GM06990 (cell line): ENCODE results near the gene ZNF768.

Source experiments
- DNase-seq: peaks from one replicate; pipeline ENCODE4 v3.0.0-alpha.2; 2011; ENCODE audit not compliant: insufficient read length; ENCODE audit errors: extremely low read depth
- H3K27me3 ChIP-seq: replicated peaks from 2 replicates; pipeline ENCODE4 v1.6.0; 2011; ENCODE audit warnings: low read length; ENCODE audit not compliant: control insufficient read depth, insufficient read depth
- H3K36me3 ChIP-seq: 2 replicates; pipeline ENCODE4 v1.5.1; 2011; ENCODE audit warnings: low read length; ENCODE audit not compliant: control insufficient read depth, insufficient read depth
- H3K4me3 ChIP-seq: replicated peaks from 2 replicates; pipeline ENCODE4 v1.5.1; 2011; ENCODE audit warnings: low read depth, mild to moderate bottlenecking, control low read depth, low read length
- CTCF ChIP-seq: IDR thresholded peaks from 2 replicates; pipeline ENCODE4 v1.5.1; 2011; ENCODE audit warnings: low read length, control low read depth, mild to moderate bottlenecking, inconsistent platforms; ENCODE audit not compliant: insufficient read depth, poor library complexity, severe bottlenecking

Gene ZNF768

GRCh38 chr16:30519120-30520049 lies 7.0 kb downstream of the ZNF768 start:
- no peak for DNase-seq
- H3K27me3 ChIP-seq, result no peaks in the 10 kb centered on the region
- TF ChIP-seq CTCF, result no peak
- peaks cover 26% of the 10 kb centered on the region for H3K36me3 ChIP-seq
- H3K4me3 ChIP-seq, result no peak overlapping the region

GRCh38 chr16:30518552-30518951 lies 7.8 kb downstream of the ZNF768 start:
- no peak for TF ChIP-seq CTCF
- H3K36me3 ChIP-seq, result peaks cover 29% of the 10 kb centered on the region
- H3K27me3 ChIP-seq, result no peaks in the 10 kb centered on the region
- no peak overlapping the region for H3K4me3 ChIP-seq
- DNase-seq, result no peak

GRCh38 chr16:30515275-30515674 lies 11.1 kb downstream of the ZNF768 start:
- no peak for DNase-seq
- H3K36me3 ChIP-seq, result peaks cover 42% of the 10 kb centered on the region
- no peaks in the 10 kb centered on the region for H3K27me3 ChIP-seq
- no peak overlapping the region for H3K4me3 ChIP-seq
- no peak for TF ChIP-seq CTCF

DNA sequence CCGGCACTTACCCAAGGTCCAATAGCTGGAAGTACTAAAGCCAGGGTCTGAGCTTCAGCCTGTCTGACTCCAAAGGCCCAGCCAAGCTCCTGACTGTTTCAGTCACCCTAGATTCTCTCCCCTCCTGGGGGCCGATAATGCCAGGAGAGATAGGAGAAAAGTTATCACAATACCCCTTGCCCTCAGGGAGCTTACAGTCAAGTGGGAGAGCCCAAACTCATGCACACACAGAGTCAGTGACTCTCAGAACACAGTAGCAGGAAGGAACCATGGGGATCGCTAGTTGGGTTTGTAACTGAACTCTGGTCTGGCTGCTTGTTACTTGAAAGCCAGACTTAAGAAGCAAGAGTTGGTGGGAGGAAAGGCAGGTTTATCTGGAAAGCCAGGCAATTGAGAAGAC lies 14.9 kb downstream of the ZNF768 start:
- no peak for DNase-seq
- no peaks in the 10 kb centered on the region for H3K27me3 ChIP-seq
- H3K36me3 ChIP-seq, result peaks cover 33% of the 10 kb centered on the region
- H3K4me3 ChIP-seq, result no peak overlapping the region
- no peak for TF ChIP-seq CTCF

GRCh38 chr16:30510376-30510938 lies 15.9 kb downstream of the ZNF768 start:
- DNase-seq, result no peak
- H3K4me3 ChIP-seq, result no peak overlapping the region
- H3K36me3 ChIP-seq, result peaks cover 32% of the 10 kb centered on the region
- TF ChIP-seq CTCF, result no peak
- no peaks in the 10 kb centered on the region for H3K27me3 ChIP-seq
